NCI-H2029 treated with DMSO at 0.1 percent for 48 hours (cell line): ENCODE data around the gene MYEF2.

ENCODE experiments used
- DNase-seq: peaks from one replicate; lab custom pipeline; 2025; lab: John Stamatoyannopoulos, UW

The MYEF2 gene, protein sequence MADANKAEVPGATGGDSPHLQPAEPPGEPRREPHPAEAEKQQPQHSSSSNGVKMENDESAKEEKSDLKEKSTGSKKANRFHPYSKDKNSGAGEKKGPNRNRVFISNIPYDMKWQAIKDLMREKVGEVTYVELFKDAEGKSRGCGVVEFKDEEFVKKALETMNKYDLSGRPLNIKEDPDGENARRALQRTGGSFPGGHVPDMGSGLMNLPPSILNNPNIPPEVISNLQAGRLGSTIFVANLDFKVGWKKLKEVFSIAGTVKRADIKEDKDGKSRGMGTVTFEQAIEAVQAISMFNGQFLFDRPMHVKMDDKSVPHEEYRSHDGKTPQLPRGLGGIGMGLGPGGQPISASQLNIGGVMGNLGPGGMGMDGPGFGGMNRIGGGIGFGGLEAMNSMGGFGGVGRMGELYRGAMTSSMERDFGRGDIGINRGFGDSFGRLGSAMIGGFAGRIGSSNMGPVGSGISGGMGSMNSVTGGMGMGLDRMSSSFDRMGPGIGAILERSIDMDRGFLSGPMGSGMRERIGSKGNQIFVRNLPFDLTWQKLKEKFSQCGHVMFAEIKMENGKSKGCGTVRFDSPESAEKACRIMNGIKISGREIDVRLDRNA

DNA sequence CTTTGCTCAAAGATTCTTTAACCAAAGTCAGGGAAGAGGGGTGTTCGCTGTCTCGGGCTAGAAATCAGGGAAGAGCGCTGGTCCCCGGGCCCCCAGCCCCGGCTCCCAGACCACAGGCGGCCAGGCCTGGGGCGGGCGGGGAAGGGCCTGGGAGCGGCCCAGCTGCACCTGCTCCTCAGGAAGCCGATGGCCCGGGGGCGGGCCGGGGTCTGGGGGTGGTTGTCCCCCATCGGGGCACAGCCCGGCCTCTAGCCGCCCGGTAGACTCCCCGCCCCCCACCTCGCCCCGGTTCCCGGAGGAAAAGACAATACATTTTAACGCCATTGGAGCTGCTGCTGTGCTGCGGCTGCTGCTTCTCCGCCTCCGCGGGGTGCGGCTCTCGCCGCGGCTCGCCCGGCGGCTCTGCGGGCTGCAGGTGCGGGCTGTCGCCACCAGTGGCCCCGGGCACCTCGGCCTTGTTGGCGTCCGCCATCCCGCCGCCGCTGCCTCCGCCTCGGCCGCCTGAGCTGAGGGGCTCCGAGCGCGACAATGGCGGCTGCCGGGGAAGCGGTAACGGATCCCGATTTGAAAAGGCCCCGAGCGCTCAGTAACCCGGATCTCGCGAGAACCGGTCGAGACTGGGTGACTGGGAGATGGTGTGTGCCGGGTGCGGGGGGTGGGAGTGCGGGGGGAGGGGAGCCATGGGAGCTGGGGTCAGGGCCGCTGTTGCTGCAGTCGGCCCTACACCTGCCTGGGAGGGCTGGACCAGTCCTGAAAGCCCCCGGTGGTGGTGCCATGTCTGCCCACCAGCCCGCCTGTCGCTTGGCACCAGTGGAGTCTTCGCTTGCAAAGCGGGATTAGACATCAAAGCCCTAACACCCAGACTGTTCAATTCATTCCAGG, at the start of gene MYEF2:
TSS of gene MYEF2 (minus strand) at position 530 of the 882 bp plus-strand sequence. CDS start at position 472, 58 bp downstream.
- no peak for DNase-seq

DNA sequence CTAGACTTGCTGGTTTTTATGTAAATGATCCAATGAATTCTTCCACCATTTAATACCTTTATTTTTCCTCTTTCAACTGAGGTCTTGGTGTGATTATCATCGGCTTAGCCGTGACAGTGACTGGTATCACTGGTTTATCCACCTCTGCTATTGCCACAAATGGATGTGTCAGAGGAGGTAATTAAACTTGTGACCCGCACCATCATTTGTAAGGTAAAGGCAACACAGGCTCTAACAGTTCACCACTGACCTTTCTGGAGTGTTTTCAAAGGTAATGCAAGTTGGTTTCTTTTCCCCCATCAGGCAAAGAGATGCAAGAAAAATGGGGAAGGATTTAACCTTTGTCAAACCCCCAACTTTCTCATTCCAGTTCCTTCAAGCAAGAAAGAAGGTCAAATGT, 47.7 kb upstream of the MYEF2 start:
- DNase-seq: no peak

DNA sequence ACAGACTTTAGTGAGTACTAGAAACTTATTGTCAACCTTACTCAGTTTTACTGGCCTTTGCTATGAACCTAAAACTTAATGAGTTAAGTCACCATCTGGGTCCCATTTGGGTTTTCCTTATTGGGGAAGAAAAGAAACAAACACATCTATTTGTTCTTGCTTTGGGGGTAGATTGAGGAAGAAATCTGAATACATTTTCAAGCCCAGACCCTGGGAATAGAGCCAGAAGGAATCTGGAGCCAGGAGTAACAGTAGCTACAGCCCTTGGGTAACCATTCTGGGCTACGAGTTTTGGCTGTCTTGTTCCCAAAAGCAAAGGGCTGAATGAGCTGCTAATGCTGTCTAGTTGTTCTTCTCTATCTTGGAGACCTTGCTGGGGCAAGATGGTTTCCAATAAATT, 44.5 kb upstream of the MYEF2 start:
- no peak for DNase-seq

DNA sequence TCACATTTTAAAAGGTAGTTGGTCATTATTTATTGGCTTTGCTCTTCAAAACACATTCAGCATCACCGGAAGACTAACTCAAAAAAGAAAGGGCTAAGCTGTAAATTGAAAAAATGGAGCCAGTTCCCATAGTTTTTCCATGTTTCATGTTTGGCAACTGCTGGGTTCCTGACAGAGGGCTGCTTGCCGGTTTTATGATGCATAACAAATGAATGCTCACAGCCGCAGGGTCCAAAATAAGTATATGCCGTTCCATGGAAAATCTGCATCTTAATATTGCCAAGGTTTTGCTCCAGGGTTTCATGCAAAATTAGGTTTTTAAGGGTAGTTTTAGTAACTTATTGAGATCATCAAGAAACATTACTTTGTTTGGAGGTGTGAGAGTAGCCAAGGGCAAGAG, 43.8 kb upstream of the MYEF2 start:
- DNase-seq: no peak

DNA sequence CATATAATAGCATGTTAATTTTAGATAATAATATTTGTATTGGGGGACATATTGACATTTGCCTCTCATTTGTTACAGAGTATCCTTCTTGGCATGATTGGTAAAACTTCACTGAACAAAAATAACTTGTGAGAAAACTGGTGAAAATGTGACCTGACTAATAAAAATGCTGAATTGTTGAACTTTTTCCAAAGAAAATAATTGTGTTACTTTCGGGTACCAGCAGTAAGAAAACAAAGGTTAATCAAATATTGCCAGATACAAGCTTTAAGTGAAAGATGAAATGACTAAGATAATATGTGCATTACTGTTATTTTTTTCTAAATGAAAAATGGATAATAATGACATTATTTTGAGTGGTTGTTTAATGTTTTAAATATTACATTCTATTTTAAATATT, 43.2 kb upstream of the MYEF2 start:
- DNase-seq: no peak

DNA sequence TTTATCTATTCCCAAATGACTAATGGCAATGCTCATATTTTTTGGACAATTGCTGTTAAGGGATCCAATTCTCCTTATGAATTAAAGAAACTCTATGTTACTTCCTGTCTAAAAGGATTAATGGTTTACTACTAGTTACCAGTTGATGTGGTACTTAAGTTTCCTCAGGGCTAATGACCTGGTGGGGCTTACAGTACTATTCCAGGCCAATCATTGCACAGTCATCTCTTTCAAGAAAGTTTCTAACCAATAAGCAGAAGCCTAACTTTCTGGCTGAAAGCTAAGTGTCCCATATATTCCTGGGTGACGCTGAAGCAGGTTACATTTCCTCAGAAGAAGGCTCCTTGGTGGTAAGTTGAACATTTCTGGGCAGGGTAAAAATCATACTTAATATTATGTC, 27.9 kb upstream of the MYEF2 start, which contains the start of gene SLC12A1:
TSS of gene SLC12A1 (plus strand) at position 322 of the 400 bp plus-strand sequence. CDS start 1,418 bp downstream, outside the sequence.
- DNase-seq: no peak

DNA sequence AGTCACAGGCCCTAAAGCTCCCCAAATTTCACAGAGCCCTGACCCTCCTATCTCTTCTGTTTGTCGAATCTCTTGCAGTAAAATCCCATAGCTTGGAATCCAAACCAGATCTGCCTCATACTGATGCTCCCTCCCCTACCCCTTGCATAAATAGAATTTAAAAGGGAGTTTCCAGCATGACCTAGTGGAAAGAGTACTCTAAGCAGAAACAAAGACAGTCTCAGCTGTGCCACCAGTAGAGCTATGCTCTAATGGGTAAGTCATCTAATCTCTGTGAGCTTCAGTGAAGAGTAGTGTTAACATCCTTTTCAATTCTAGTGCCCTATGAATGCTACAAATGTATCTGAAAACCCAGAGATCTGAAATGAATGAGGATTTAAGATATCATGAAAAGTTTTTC, 24.0 kb upstream of the MYEF2 start:
- DNase-seq: no peak

DNA sequence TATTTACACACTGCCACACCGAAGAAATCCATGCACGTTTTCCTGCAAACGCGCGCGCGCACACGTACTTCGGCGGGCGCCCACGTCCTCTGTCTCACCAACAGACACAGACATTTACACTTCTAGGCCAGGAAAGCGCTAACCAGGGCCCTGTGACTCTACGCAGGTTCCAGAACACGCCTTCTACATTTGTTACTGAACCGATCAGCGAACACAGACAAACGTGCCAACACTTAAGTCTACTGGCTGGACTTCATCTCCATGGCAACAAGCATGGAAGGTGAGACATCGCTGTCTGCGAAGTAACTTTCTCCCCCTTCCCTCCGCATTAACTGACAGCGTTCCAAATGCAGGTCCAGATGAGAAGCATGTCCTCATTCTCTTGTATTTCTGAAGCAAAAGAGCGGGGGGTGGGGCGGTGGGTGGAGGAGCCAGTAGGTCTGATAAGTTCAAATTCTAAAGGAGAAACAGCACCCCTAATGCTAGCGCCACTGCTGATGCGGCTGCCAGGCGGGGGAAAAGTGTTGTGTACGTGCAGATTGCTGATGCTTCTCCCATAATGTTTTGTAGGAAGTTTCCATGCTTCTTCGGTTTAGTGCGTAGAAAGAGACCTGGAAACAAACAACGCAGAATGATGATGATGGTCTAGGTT, 13.6 kb upstream of the MYEF2 start, which contains the start of gene CTXN2:
TSS of gene CTXN2 (plus strand) at position 92 of the 652 bp plus-strand sequence. CDS start 9,636 bp downstream, outside the sequence.
- DNase-seq: peak; percentile 11

DNA sequence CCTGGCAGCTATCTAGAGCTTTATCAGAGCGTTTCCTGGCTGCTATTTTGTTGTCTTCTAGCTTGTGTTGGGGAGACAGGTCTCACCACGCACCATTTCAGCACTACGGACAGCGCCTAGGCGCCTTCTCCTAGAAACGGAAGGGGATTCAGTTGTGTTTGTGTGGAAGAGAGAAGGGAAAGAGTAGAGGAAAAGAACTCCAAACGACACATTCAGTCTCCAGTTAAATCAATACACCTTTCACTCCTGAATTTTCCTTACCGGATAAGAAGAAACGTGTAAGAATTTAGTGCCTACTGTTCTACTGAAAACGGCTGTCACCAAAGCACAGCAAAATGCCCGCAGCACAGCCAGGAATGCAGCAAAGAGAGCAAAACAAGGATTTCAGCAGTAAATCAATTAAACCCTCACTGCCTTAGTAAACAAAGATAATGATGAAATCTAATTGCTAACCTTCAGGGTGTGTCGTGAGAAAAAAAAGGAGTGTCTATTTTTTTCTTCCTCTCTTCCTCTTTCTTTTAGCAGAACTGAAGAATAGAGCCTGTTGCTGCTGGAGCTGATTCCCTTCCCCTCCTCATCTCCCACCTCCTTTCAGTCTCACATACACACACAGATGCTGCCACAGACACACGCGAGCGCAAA, 13.0 kb upstream of the MYEF2 start:
- no peak for DNase-seq

DNA sequence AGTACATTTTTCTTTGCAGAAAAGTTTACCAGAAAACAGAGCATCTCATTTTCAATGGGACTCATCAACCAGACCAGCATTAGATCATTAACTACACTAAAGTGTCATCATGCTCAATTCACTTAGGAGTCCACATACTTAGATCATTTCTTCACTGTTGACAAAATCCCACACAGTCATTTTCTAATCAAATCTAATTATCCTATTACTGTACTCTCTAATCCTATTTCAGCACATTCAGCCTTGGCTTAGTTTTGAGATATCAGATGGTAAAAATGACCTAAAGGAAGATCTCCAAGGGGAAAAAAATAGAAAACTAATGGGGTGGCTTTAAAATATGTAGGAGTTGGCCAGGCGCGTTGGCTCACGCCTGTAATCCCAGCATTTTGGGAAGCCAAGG, 8.2 kb upstream of the MYEF2 start:
- no peak for DNase-seq

DNA sequence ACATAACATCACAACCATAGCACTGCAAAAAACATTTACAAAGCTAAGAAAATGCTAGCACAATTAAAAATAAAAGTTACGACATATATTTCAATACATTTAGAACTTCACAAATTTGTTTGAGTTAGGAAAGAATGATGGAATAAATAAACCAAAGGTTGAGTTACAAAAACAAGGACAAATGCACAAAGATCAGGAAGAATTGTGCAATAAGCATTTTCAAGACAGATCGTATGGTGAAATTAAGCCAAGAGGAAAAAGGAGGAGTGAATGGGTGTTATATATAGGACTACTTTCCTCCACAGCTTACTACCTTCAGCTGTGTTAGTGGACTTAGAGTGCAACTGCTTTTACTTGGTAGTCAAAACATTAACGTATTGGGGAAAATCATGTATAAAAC, 7.4 kb upstream of the MYEF2 start:
- DNase-seq: no peak

DNA sequence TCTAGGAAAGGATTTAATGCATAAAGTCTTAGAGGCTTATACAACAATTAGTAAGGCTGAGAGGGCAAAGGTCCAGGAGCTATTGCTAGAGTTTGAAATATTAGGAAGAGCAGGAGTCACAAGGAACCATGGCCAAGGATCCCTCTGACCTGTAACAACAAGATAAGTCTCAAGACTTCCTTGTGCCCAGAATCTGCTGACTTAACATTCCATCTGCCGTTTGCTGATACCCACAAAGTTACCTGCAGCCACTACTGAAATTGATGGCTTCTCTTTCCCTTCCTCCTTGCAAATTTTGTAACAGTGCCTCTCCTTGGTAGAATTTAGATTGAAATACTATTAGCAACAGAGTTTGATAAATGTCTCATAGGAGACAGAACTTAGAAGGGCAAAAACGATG, 4.7 kb upstream of the MYEF2 start:
- DNase-seq: no peak

DNA sequence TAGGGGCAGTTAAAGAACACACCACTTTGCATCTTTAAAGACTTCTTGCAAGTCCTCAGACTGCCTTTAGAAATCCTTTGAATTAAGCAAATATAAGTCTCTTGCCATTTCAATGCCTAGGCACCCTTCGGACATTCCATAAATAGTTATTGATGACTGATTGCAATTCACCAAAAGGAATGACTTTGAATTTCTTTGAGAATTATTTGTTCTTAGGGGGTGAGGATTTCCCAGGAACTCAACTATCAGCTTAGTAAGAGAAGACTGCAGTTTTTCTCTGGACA, 495 bp upstream of the MYEF2 start:
- no peak for DNase-seq

DNA sequence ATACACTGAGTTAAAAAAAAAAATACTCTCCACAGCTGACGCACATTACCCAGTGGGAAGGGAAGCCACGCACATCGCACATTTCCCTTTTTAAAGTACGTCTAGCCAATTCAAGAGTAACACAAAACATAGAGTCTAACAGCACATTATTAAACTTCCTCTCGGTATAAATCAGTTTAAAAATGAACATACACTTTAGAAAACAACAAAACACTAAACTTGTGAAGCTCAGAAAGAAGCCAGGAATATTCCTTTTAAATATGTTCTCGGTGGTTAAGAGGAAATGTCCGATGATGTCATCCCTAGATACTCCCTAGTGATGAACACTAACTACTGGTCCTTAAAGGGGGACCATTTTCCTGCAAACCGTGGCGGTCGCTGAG, 721 bp downstream of the MYEF2 start:
- no peak for DNase-seq

DNA sequence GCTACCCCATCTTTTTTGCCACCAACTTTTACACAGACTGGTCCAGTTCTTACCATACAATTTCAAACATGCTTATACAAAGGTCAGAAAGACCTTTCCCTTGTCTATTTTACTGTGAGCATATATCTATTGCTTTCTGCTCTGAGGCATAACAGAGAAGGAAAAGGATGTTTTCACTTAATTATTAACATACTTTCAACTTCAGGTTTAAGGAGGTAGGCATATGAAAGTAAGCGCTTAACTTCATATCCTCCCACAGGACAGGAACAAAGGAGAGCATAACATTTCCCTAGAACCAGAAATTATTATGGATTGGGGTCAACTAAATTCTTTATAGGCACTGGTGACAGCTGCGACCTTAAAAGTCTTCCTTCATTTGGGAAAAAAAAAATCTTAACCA, 1.1 kb downstream of the MYEF2 start:
- DNase-seq: no peak

DNA sequence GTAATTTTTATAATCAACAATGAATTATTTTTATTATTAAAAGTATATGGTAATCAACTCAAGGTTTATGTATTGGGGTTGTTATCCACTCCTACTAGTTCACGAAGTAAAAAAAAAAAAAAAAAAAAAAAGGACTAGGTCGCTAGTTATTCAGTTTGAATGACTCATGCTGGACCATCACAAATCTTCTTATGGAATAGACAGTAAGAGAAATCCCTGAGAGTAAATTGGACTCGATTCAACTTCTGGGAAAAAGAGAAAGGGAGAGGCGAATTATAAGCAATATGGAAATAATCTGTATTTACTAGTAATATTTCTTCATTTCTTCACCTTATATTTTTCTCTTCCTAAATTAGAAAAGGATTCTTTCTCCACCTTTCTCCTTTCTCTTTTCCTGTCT, 2.0 kb downstream of the MYEF2 start:
- DNase-seq: no peak

DNA sequence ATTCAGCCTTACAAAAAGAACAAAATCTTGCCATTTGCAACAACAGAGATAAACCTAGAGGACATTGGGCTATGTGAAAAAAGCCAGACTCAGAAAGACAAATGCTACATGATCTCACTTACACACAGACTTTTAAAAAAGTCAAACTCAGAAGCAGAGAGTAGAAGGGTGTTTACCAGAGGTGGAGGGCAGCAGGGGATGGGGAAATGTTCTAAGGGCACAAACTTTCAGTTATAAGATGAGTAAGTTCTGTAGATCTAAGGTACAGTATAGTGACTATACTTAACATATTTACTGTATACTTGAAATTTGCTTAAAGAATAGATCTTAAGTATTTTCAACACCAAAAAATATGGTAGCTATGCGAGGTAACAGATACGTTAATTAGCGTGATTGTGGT, 3.0 kb downstream of the MYEF2 start:
- DNase-seq: no peak

DNA sequence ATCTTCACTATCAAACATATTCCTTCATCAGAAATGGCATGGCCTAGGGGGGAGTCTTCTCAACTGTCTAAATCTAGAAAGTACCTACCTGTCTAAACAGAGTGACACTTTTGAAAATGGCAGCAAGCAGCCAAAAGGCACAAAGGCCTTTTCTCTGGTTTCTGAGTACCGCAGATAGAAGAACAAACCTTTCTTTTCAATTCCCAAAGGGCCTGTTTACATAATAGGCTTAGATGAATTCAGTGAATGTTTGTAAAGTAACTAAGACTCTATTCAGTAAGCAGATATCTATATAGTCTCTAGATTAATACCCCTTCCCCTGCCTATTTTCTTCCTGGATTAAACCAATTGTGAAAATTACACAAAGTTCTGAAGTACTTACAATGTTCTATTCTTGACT, 7.1 kb downstream of the MYEF2 start:
- no peak for DNase-seq

DNA sequence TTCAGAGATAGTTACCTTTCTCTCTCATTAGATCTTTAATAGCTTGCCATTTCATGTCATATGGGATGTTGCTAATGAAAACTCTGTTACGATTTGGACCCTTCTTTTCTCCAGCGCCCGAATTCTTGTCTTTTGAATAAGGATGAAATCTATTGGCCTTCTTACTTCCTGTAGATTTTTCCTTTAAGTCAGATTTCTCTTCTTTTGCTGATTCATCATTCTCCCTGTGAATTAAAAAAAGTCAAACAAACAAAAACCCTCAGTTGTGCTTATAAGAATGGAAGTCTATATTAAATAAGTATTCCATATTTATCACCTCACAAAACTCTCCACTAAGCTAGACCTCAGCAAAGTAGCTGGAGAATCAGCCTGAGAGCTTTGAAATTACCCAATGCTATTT, 9.5 kb downstream of the MYEF2 start:
- DNase-seq: no peak

DNA sequence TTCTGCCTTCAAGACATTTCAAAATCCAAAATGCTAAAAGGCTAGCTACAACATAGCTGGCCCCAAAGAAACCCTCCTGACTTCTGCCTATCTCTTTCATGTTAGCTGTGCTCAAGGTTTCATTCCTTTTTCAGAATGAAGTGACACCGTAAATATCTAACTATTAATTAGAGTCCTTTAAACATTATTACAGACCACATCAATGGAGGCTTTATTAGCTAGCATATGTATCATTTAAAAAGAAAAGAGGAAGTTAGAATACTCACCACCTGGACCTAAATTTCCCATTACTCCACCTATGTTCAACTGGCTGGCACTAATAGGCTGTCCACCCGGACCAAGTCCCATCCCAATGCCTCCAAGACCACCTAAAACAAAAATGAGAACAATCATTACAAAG, 24.6 kb downstream of the MYEF2 start:
- no peak for DNase-seq

DNA sequence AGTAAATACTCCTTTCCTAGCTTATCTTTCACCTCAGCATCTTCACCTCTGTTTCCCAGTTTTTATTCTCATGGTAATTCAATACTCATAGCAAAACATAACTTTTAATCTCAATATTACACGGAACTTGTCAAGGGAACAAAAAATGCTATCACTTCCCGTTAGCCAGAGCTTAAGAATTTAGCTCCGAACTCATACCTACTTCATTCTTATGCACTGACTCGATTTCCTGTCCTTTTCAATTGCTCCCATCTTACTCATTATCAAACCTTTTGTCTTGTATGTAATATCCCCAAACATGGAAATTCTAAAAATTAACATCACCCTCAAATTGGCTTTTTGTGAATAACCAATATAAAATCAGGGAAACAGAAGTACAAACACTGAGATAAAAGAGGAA, 28.2 kb downstream of the MYEF2 start:
- DNase-seq: no peak

DNA sequence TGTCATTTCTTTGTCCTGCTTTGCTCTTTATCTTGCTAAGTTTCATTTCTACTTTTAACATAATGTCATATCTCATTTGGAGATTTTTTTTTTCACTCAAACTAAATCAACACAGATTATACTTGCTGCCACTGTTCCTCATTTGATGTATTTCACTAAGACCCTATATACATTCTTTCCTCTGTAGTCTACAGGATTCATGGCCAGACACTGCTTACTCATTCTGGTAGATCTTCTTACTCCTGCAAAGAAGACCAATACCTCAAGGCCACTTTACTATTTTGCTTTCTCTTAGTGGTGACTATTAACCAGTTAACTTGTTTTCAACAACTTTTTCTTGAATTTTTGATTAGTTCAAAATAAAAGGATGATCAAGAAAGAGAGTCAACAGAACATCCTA, 30.7 kb downstream of the MYEF2 start:
- DNase-seq: no peak
